K562 (cell line): Measurements from ENCODE around the gene TMSB4X. TPM values are rescaled to one million over a fixed set of nuclear protein-coding genes. Genes with fewer than 3 reads are reported as not detected.

Experiments
- ATAC-seq: fragments of 200-7000 bp; cut with Tn5 transposase; 3 replicates; pipeline ENCODE4 v1.9.1; 2020; ENCODE audit warnings: moderate library complexity
- BruUV-seq: library from RNA; stranded (reverse); fragments of 400-500 nt; replicated peaks from 2 replicates; lab custom pipeline; 2021; lab: Mats Ljungman, UMichigan
- CTCF ChIA-PET: fragments of 300-600 bp; formaldehyde crosslinking; extraction: SDS; loops from one replicate; lab custom pipeline; 2021; ENCODE audit warnings: low intra/inter-chr PET ratio; lab: Yijun Ruan, JAX
- POLR2A ChIA-PET: fragments of 300-600, 350-650 bp; sonication (Branson Sonifier 250); formaldehyde crosslinking; extraction: SDS; loops from one replicate; lab custom pipeline; 2021; ENCODE audit warnings: antibody characterized with exemption, inconsistent platforms; lab: Yijun Ruan, JAX
- DNase-seq, 4 experiments: peaks; one replicate each; pipeline versions ENCODE4 v3.0.0 to v3.0.0-alpha.2; 2011 to 2018; ENCODE audit warnings: low spot score in 3 of 4, mixed read lengths in 3 of 4; ENCODE audit errors: extremely low read depth in 1 of 4
- FAIRE-seq: peaks from 2 replicates; lab custom pipeline; 2011; peaks lifted over from hg19 to GRCh38; lab: Jason Lieb, UNC
- H2AFZ ChIP-seq: 2 replicates; pipeline ENCODE4 v1.6.0; 2011; ENCODE audit warnings: low read depth, low read length, control low read depth, inconsistent platforms
- H3K27ac ChIP-seq: fragments of 200-600 bp; 3 replicates; pipeline ENCODE4 v1.8.0; 2011; ENCODE audit warnings: low read depth, mild to moderate bottlenecking, control low read depth, inconsistent platforms, low read length, moderate library complexity, mixed read lengths; ENCODE audit errors: extremely low read depth
- H3K27me3 ChIP-seq, 2 experiments: fragments of 300-600 bp in 1 of 2; 2 replicates in 1 of 2; 3 replicates in 1 of 2; pipeline versions ENCODE4 v1.6.0 to v1.8.0; 2011; ENCODE audit warnings: inconsistent platforms in 2 of 2, low read length in 2 of 2, mild to moderate bottlenecking in 1 of 2, mixed read lengths in 1 of 2, moderate library complexity in 1 of 2; ENCODE audit not compliant: control insufficient read depth in 2 of 2, insufficient read depth in 2 of 2
- H3K36me3 ChIP-seq: fragments of 300-600 bp; 3 replicates; pipeline ENCODE4 v1.8.0; 2011; ENCODE audit warnings: mild to moderate bottlenecking, low read length, inconsistent platforms; ENCODE audit not compliant: control insufficient read depth, insufficient read depth
- H3K4me1 ChIP-seq, 2 experiments: fragments of 200-600 bp in 1 of 2; replicated peaks in 1 of 2; 2 replicates in 1 of 2; 3 replicates in 1 of 2; pipeline versions ENCODE4 v1.5.1 to v1.8.0; 2011; ENCODE audit warnings: inconsistent platforms in 2 of 2, low read length in 2 of 2, mild to moderate bottlenecking in 1 of 2, mixed read lengths in 1 of 2, moderate library complexity in 1 of 2; ENCODE audit not compliant: control insufficient read depth in 2 of 2, insufficient read depth in 2 of 2
- H3K4me2 ChIP-seq: 2 replicates; pipeline ENCODE4 v1.6.1; 2011; ENCODE audit warnings: low read length, control low read depth, inconsistent platforms, mixed read lengths; ENCODE audit not compliant: insufficient read depth
- H3K4me3 ChIP-seq: fragments of 200-600 bp; sonication (generic), shearing (Covaris generic); 2 replicates; pipeline ENCODE4 v1.5.1; 2016; ENCODE audit warnings: control low read depth, inconsistent platforms
- H3K79me2 ChIP-seq: fragments of 200-600 bp; 3 replicates; pipeline ENCODE4 v1.8.0; 2011; ENCODE audit warnings: low read length, inconsistent platforms; ENCODE audit not compliant: control insufficient read depth, insufficient read depth
- H3K9ac ChIP-seq, 2 experiments: 2 replicates each; pipeline versions ENCODE4 v1.6.0 to v1.6.1; 2011; ENCODE audit warnings: low read depth in 2 of 2, low read length in 2 of 2, control low read depth in 1 of 2, inconsistent platforms in 1 of 2, mild to moderate bottlenecking in 1 of 2, mixed read lengths in 1 of 2; ENCODE audit not compliant: insufficient read depth in 1 of 2
- H3K9me1 ChIP-seq: one replicate; pipeline ENCODE4 v1.6.0; 2011; ENCODE audit warnings: inconsistent platforms, mild to moderate bottlenecking, low read length, moderate library complexity; ENCODE audit not compliant: control insufficient read depth, insufficient read depth
- H3K9me3 ChIP-seq: replicated peaks from 2 replicates; pipeline ENCODE4 v1.5.1; 2011; ENCODE audit warnings: low read depth, low read length, inconsistent platforms; ENCODE audit not compliant: control insufficient read depth, insufficient read depth
- H4K20me1 ChIP-seq: replicated peaks from 2 replicates; pipeline ENCODE4 v1.6.1; 2011; ENCODE audit warnings: low read length, inconsistent platforms, mixed read lengths; ENCODE audit not compliant: control insufficient read depth, insufficient read depth
- CHCHD3 ChIP-seq: fragments of 250-450 bp; sonication (Bioruptor Pico); IDR thresholded peaks from 2 replicates; pipeline ENCODE4 v2.1.2; 2022; ENCODE audit warnings: mild to moderate bottlenecking
- DIDO1 ChIP-seq: fragments of 450-650 bp; IDR thresholded peaks from 2 replicates; pipeline ENCODE4 v1.6.1; 2016; ENCODE audit warnings: low read depth, missing biosample characterization, missing genetic modification characterization
- FOXA3 ChIP-seq, 2 experiments: fragments of 450-650 bp in 1 of 2; sonication (generic) in 1 of 2; formaldehyde crosslinking; IDR thresholded peaks in 1 of 2; conservative IDR thresholded peaks in 1 of 2; 2 replicates each; pipeline versions ENCODE4 v1.4.0 to v1.8.0; 2020 to 2022; ENCODE audit warnings: mild to moderate bottlenecking in 2 of 2, missing genetic modification reagents in 1 of 2
- MAFF ChIP-seq: IDR thresholded peaks from 2 replicates; pipeline ENCODE4 v1.6.1; 2012; ENCODE audit warnings: low read length, improper control_type of control experiment
- MEIS2 ChIP-seq: fragments of 450-650 bp; IDR thresholded peaks from 2 replicates; pipeline ENCODE4 v1.6.1; 2014; ENCODE audit warnings: mild to moderate bottlenecking; ENCODE audit not compliant: partially characterized antibody
- NONO ChIP-seq, 2 experiments: fragments of 200-400 bp in 1 of 2; fragments of 450-650 bp in 1 of 2; formaldehyde crosslinking in 1 of 2; IDR thresholded peaks; 2 replicates each; pipeline ENCODE4 v1.6.1; 2017; ENCODE audit warnings: low read depth in 2 of 2, mild to moderate bottlenecking in 2 of 2, moderate library complexity in 2 of 2, low read length in 1 of 2
- POLR3G ChIP-seq: IDR thresholded peaks from 2 replicates; pipeline ENCODE4 v1.6.1; 2011; ENCODE audit not compliant: insufficient read length, insufficient replicate concordance; ENCODE audit errors: extremely low read depth
- PPARD ChIP-seq: fragments of 250-450 bp; sonication (Bioruptor Pico); IDR thresholded peaks from 2 replicates; pipeline ENCODE4 v1.8.0; 2022; ENCODE audit warnings: inconsistent platforms, mild to moderate bottlenecking, moderate library complexity
- STAG1 ChIP-seq: sonication (generic); formaldehyde crosslinking; IDR thresholded peaks from 2 replicates; pipeline ENCODE4 v1.5.0; 2020; ENCODE audit warnings: missing genetic modification reagents, borderline replicate concordance
- TCF3 ChIP-seq: sonication (generic); formaldehyde crosslinking; IDR thresholded peaks from 2 replicates; pipeline ENCODE4 v1.4.0; 2020; ENCODE audit warnings: mild to moderate bottlenecking, missing genetic modification reagents
- TEAD4 ChIP-seq, 2 experiments: sonication (generic) in 1 of 2; formaldehyde crosslinking in 1 of 2; IDR thresholded peaks; 2 replicates each; pipeline versions ENCODE4 v1.6.1 to v1.8.0; 2012 to 2022; ENCODE audit warnings: borderline replicate concordance in 1 of 2, inconsistent platforms in 1 of 2, low read length in 1 of 2, mild to moderate bottlenecking in 1 of 2, missing genetic modification reagents in 1 of 2
- ZNF384 ChIP-seq: IDR thresholded peaks from 2 replicates; pipeline ENCODE4 v1.6.1; 2012; ENCODE audit warnings: low read depth, low read length, improper control_type of control experiment
- WGBS: fragments of 100-300 bp; shearing (Covaris generic); methylation state at CpG from one replicate; pipeline ENCODE4 v1.1.6; 2016; ENCODE audit warnings: low coverage, mixed read lengths; ENCODE audit not compliant: insufficient coverage; ENCODE audit errors: missing lambda C conversion rate; 5-methylcytosine and 5-hydroxymethylcytosine counted together
- in situ Hi-C: fragments of 300-500 bp; cut with MboI; formaldehyde crosslinking; loops from 4 replicates; pipeline ENCODE4 v1.15.0; 2018; ENCODE audit warnings: inconsistent platforms, mixed read lengths
- intact Hi-C: fragments of 100-400 bp; cut with micrococcal nuclease; formaldehyde crosslinking; loops from 2 replicates; pipeline ENCODE4 v1.14.2; 2022
- polyA plus RNA-seq, 8 experiments: library from polyadenylated mRNA; depleted of rRNA in 4 of 8; stranded (reverse) in 5 of 8; unstranded in 3 of 8; fragments of >200 nt; fragmentation: Nextera tagmentation in 2 of 8; fragmentation: Illumina TruSeq in 1 of 8; extraction: Ambion mirVana in 2 of 8; extraction: Trizol in 1 of 8; gene quantifications; 2 replicates each; pipeline versions ENCODE4 v1.2.1 to v1.2.3, GENCODE V29; 2011 to 2014; ENCODE audit warnings: inconsistent platforms in 1 of 8, missing spikeins in 1 of 8
- total RNA-seq, 7 experiments: library from RNA; depleted of rRNA in 6 of 7; stranded (reverse); fragments of >200 nt in 6 of 7; fragmentation: Illumina TruSeq in 2 of 7; extraction: Trizol in 2 of 7; gene quantifications; 2 replicates each; pipeline versions ENCODE4 v1.2.1 to v1.2.3, GENCODE V29; 2011 to 2021; ENCODE audit warnings: low replicate concordance in 1 of 7
- TF ChIP-seq, protein P1 (sequence below): IDR thresholded peaks from 2 replicates; pipeline ENCODE4 v1.6.1; 2012; ENCODE audit warnings: low read depth, low read length, improper control_type of control experiment, borderline replicate concordance
- TF ChIP-seq, protein P2 (sequence below): fragments of 250-450 bp; sonication (Bioruptor Pico); IDR thresholded peaks from 2 replicates; pipeline ENCODE4 v1.4.0; 2020; ENCODE audit warnings: mild to moderate bottlenecking, moderate library complexity

The TMSB4X gene
- total and polyA plus RNA-seq, 9 of the 15 experiments (the other 6 are each of a cell fraction or from before 2014, with no cell fraction given): 1,035 to 2,035 (median 1,529) TPM

DNA sequence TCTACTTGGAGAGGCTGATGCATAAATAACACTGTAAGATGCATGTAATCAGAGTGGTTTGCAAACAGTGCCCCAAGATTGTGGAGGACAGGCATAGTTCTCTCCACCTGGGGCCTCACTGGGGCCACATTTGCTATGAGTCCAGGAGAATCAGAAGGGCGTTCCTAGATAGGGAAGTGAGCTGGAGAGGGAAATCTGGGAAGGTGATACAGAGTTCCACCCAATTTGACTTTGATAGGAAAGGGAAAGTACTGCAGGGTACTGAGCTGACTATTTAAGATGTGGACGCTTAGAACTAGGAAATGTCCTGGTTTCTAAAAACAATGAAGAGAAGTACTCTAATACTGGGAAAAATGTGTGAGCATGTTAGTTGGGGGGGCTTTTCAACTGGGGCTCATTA is 35.6 kb downstream of the TMSB4X start:
- H3K9ac ChIP-seq: no peak overlapping the region
- H3K27ac ChIP-seq: no peak overlapping the region
- H3K27me3 ChIP-seq: no peaks in the 10 kb centered on the region
- no peak for FAIRE-seq
- BruUV-seq: no TSS peak
- 48% methylated on average over 2 of the region's 2 CpGs for WGBS
- ChIA-PET CTCF (no interaction called here), POLR2A (interaction anchor here (1.0 to 1.1 kb wide), 3 partner anchors 9 to 34 kb away, joined by 3 to 5 read pairs (median 3); no protein-coding TSS in a partner anchor)
- H3K4me3 ChIP-seq: no peak overlapping the region
- peaks cover 0 to 17% of the 10 kb centered on the region in 2 experiments; a peak in 3 of 5 replicates for H3K4me1 ChIP-seq
- intact Hi-C loops (no loop called here), in situ Hi-C loops (no loop called here)
- no peak for ATAC-seq
- no peaks in the 10 kb centered on the region for H4K20me1 ChIP-seq
- H3K9me1 ChIP-seq: no peaks in the 10 kb centered on the region
- H3K9me3 ChIP-seq: no peaks in the 10 kb centered on the region
- no peaks in the 10 kb centered on the region for H3K79me2 ChIP-seq
- no peak for DNase-seq
- no peak overlapping the region for H2AFZ ChIP-seq
- H3K4me2 ChIP-seq: no peak overlapping the region
- H3K36me3 ChIP-seq: no peaks in the 10 kb centered on the region
- no peak for TF ChIP-seq TEAD4 (IDR thresholded peaks at IDR 0.05; ENCODE audit: low read length)
- TF ChIP-seq TEAD4 (CRISPR knock-in tag; IDR thresholded peaks at IDR 0.05; ENCODE audit: borderline replicate concordance): no peak
- TF ChIP-seq PPARD: no peak
- no peak for TF ChIP-seq POLR3G
- no peak for TF ChIP-seq MAFF
- TF ChIP-seq ZNF384: no peak
- no peak for TF ChIP-seq NONO (IDR thresholded peaks at IDR 0.05; ENCODE audit: low read depth in 2 of 2, low read length in 1 of 2)
- no peak for TF ChIP-seq DIDO1 (tag)
- TF ChIP-seq FOXA3 (CRISPR knock-in tag; conservative IDR thresholded peaks at IDR 0.05 in 1 of 2, IDR thresholded peaks at IDR 0.05 in 1 of 2): no peak
- no peak for TF ChIP-seq TCF3 (CRISPR knock-in tag)
- TF ChIP-seq STAG1 (CRISPR knock-in tag): no peak
- TF ChIP-seq, protein P1, sequence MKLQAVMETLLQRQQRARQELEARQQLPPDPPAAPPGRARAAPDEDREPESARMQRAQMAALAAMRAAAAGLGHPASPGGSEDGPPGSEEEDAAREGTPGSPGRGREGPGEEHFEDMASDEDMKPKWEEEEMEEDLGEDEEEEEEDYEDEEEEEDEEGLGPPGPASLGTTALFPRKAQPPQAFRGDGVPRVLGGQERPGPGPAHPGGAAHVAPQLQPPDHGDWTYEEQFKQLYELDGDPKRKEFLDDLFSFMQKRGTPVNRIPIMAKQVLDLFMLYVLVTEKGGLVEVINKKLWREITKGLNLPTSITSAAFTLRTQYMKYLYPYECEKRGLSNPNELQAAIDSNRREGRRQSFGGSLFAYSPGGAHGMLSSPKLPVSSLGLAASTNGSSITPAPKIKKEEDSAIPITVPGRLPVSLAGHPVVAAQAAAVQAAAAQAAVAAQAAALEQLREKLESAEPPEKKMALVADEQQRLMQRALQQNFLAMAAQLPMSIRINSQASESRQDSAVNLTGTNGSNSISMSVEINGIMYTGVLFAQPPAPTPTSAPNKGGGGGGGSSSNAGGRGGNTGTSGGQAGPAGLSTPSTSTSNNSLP: no peak
- TF ChIP-seq MEIS2: no peak
- TF ChIP-seq, protein P2, sequence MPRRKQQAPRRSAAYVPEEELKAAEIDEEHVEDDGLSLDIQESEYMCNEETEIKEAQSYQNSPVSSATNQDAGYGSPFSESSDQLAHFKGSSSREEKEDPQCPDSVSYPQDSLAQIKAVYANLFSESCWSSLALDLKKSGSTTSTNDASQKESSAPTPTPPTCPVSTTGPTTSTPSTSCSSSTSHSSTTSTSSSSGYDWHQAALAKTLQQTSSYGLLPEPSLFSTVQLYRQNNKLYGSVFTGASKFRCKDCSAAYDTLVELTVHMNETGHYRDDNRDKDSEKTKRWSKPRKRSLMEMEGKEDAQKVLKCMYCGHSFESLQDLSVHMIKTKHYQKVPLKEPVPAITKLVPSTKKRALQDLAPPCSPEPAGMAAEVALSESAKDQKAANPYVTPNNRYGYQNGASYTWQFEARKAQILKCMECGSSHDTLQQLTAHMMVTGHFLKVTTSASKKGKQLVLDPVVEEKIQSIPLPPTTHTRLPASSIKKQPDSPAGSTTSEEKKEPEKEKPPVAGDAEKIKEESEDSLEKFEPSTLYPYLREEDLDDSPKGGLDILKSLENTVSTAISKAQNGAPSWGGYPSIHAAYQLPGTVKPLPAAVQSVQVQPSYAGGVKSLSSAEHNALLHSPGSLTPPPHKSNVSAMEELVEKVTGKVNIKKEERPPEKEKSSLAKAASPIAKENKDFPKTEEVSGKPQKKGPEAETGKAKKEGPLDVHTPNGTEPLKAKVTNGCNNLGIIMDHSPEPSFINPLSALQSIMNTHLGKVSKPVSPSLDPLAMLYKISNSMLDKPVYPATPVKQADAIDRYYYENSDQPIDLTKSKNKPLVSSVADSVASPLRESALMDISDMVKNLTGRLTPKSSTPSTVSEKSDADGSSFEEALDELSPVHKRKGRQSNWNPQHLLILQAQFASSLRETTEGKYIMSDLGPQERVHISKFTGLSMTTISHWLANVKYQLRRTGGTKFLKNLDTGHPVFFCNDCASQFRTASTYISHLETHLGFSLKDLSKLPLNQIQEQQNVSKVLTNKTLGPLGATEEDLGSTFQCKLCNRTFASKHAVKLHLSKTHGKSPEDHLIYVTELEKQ (CRISPR knock-in tag): no peak
- no peak for TF ChIP-seq CHCHD3 (CRISPR knock-in tag)
